Measurements from ENCODE around the gene CLIP1. TPM values are rescaled to one million over a fixed set of nuclear protein-coding genes. Genes with fewer than 3 reads are reported as not detected.

The CLIP1 gene
- polyA plus RNA-seq, 1 donor (not counting 4 experiments of a cell fraction or from before 2014, with no cell fraction given), result 54.0 TPM

DNA sequence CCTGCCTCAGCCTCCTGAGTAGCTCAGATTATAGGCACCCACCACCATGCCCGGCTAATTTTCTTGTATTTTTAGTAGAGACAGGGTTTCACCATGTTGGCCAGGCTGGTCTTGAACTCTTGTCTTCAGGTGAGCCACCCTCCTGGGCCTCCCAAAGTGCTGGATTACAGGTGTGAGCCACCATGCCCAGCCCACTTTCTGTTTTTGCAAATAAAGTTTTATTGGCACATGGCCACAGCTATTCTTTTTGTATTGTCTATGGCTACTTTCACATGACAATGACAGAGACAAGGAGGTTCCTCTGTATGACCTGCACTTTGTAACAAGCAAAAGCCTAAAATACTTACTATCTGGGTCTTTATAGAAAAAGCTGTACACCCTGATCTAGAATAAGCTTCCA is 176.9 kb downstream of the CLIP1 start:
- Histone ChIP-seq H4K20me1 (ENCODE audit: control insufficient read depth, extremely low read depth, insufficient read depth, low read length) (no peaks in the 10 kb centered on the region), H3K9me3 (ENCODE audit: control insufficient read depth, low read depth, low read length) (no peaks in the 10 kb centered on the region), H3K4me3 (ENCODE audit: control insufficient read depth in 2 of 3, extremely low read depth in 1 of 3, insufficient read depth in 2 of 3, low read depth in 1 of 3, low read length in 3 of 3) (no peak overlapping the region), H2AFZ (ENCODE audit: control insufficient read depth, low read length) (no peak overlapping the region), H3K4me2 (ENCODE audit: control insufficient read depth, extremely low read depth, insufficient read depth, low read depth, low read length) (no peak overlapping the region), H3K27me3 (ENCODE audit: control insufficient read depth, extremely low read depth, insufficient read depth, low read length) (no peaks in the 10 kb centered on the region), H3K9ac (ENCODE audit: control insufficient read depth, extremely low read depth, insufficient read depth, low read length) (no peak overlapping the region), H3K4me1 (ENCODE audit: control insufficient read depth, extremely low read depth, insufficient read depth, low read length) (no peaks in the 10 kb centered on the region), H3K27ac (ENCODE audit: control insufficient read depth, insufficient read depth, low read length) (no peak overlapping the region), H3K36me3 (ENCODE audit: control insufficient read depth in 2 of 2, extremely low read depth in 1 of 2, insufficient read depth in 2 of 2, low read length in 2 of 2) (peaks cover 0 to 4% of the 10 kb centered on the region in 2 experiments), H3K9me1 (ENCODE audit: control insufficient read depth, extremely low read depth, insufficient read depth, low read length) (no peaks in the 10 kb centered on the region), H3K79me2 (ENCODE audit: control insufficient read depth, insufficient read depth, low read length) (no peaks in the 10 kb centered on the region)
- FAIRE-seq, result no peak
- dilution Hi-C loops (cut with MboI; ENCODE audit: extremely low pct_ligation_motif_present, low sequenced_read_pairs), result no loop called here
- TF ChIP-seq, protein P1, sequence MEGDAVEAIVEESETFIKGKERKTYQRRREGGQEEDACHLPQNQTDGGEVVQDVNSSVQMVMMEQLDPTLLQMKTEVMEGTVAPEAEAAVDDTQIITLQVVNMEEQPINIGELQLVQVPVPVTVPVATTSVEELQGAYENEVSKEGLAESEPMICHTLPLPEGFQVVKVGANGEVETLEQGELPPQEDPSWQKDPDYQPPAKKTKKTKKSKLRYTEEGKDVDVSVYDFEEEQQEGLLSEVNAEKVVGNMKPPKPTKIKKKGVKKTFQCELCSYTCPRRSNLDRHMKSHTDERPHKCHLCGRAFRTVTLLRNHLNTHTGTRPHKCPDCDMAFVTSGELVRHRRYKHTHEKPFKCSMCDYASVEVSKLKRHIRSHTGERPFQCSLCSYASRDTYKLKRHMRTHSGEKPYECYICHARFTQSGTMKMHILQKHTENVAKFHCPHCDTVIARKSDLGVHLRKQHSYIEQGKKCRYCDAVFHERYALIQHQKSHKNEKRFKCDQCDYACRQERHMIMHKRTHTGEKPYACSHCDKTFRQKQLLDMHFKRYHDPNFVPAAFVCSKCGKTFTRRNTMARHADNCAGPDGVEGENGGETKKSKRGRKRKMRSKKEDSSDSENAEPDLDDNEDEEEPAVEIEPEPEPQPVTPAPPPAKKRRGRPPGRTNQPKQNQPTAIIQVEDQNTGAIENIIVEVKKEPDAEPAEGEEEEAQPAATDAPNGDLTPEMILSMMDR (optimal IDR thresholded peaks at IDR 0.05 in 1 of 3, IDR thresholded peaks at IDR 0.05 in 1 of 3, conservative IDR thresholded peaks at IDR 0.05 in 1 of 3; ENCODE audit: extremely low read depth in 1 of 3, insufficient read depth in 2 of 3, low read length in 3 of 3), result no peak
- TF ChIP-seq EZH2 (IDR thresholded peaks at IDR 0.05; ENCODE audit: low read length), result no peak
- no peak for DNase-seq (ENCODE audit: low read depth, low spot score)

DNA sequence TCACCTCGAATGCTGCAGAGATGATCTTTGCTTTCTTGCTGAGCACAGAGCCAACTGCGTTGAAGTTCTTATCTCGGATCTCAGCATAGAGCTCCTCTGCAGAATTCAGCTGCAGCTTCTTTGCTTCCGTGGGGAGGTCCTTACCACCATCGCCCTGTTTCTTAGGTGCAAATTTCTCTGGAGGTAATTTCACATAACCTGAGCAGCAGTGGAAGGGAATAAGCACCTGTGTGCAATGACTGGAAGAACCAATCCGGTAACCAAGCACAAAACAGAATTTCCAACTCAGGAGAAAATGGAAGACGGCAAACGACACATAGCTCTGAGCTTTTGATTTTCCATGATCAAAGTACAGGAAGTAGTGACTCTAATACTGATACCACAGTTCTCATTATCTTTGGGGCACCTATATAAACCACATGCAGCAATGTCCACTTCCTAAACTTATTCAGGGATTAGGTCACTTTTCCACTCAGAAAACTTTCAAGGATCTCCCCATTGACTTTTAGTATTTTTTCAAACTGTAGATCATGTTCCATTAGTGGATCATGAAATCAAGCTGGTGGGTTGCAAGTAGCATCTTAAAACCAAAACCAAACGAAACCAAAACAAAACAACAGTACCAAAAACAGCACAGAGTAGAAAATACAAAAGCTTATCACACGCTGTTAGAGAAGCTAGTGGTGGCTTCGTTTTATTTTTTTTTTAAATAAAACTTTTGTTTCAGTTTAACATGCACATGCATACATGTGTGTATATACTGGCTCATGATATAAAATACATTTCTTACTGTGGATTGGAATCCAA is 177.7 kb downstream of the CLIP1 start:
- H3K4me2 ChIP-seq (ENCODE audit: control insufficient read depth, extremely low read depth, insufficient read depth, low read depth, low read length), result no peak overlapping the region
- H3K9me1 ChIP-seq (ENCODE audit: control insufficient read depth, extremely low read depth, insufficient read depth, low read length), result no peaks in the 10 kb centered on the region
- no peak overlapping the region for H3K27ac ChIP-seq (ENCODE audit: control insufficient read depth, insufficient read depth, low read length)
- no peaks in the 10 kb centered on the region for H3K27me3 ChIP-seq (ENCODE audit: control insufficient read depth, extremely low read depth, insufficient read depth, low read length)
- no peak overlapping the region for H3K9ac ChIP-seq (ENCODE audit: control insufficient read depth, extremely low read depth, insufficient read depth, low read length)
- DNase-seq (ENCODE audit: low read depth, low spot score) (no peak), FAIRE-seq (no peak)
- no peak overlapping the region for H2AFZ ChIP-seq (ENCODE audit: control insufficient read depth, low read length)
- H4K20me1 ChIP-seq (ENCODE audit: control insufficient read depth, extremely low read depth, insufficient read depth, low read length), result no peaks in the 10 kb centered on the region
- dilution Hi-C loops (cut with MboI; ENCODE audit: extremely low pct_ligation_motif_present, low sequenced_read_pairs), result no loop called here
- no peak for TF ChIP-seq EZH2 (IDR thresholded peaks at IDR 0.05; ENCODE audit: low read length)
- TF ChIP-seq, protein P1 (optimal IDR thresholded peaks at IDR 0.05 in 1 of 3, IDR thresholded peaks at IDR 0.05 in 1 of 3, conservative IDR thresholded peaks at IDR 0.05 in 1 of 3; ENCODE audit: extremely low read depth in 1 of 3, insufficient read depth in 2 of 3, low read length in 3 of 3), result no peak
- no peaks in the 10 kb centered on the region for H3K36me3 ChIP-seq (ENCODE audit: control insufficient read depth in 2 of 2, extremely low read depth in 1 of 2, insufficient read depth in 2 of 2, low read length in 2 of 2)
- no peaks in the 10 kb centered on the region for H3K9me3 ChIP-seq (ENCODE audit: control insufficient read depth, low read depth, low read length)
- H3K79me2 ChIP-seq (ENCODE audit: control insufficient read depth, insufficient read depth, low read length), result no peaks in the 10 kb centered on the region
- no peak overlapping the region for H3K4me3 ChIP-seq (ENCODE audit: control insufficient read depth in 2 of 3, extremely low read depth in 1 of 3, insufficient read depth in 2 of 3, low read depth in 1 of 3, low read length in 3 of 3)
- H3K4me1 ChIP-seq (ENCODE audit: control insufficient read depth, extremely low read depth, insufficient read depth, low read length), result no peaks in the 10 kb centered on the region
